ENCODE results near the gene SV2B.

Gene SV2B

GRCh38 chr15:91101608-91101920 is 1.5 kb downstream of the SV2B start:
- no peak for TF ChIP-seq CTCF (IDR thresholded peaks at IDR 0.05; ENCODE audit: insufficient read depth, low read depth, low read length, missing control alignments)
- H3K4me3 ChIP-seq (ENCODE audit: low read length), result no peak overlapping the region
- no peak for DNase-seq (ENCODE audit: low read depth)

GRCh38 chr15:91102546-91103330 is 2.7 kb downstream of the SV2B start:
- DNase-seq (ENCODE audit: low read depth), result no peak
- no peak overlapping the region for H3K4me3 ChIP-seq (ENCODE audit: low read length)
- no peak for TF ChIP-seq CTCF (IDR thresholded peaks at IDR 0.05; ENCODE audit: insufficient read depth, low read depth, low read length, missing control alignments)

DNA sequence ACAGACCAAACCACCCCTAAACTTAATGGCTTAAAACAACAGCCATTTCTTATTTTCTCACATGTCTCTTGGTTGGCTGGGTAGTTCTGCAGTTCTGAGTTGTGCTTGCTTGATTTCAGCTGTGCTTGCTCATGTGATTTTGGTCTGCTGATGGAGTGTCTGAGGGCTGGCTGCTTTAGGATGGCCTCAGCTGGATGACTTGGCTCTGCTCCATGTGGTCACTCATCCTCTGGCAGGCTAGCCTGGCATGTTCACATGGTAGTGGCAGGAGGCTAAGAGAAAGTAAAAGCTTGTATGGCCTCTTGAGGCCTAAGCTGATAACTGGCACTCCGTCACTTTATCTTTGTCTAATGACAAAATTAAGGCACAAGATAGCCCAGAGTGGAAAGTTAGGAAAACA is 4.1 kb downstream of the SV2B start:
- no peak for TF ChIP-seq CTCF (IDR thresholded peaks at IDR 0.05; ENCODE audit: insufficient read depth, low read depth, low read length, missing control alignments)
- H3K4me3 ChIP-seq (ENCODE audit: low read length), result no peak overlapping the region
- DNase-seq (ENCODE audit: low read depth), result no peak

- DNase-seq (ENCODE audit: low read depth), result no peak
- TF ChIP-seq CTCF (IDR thresholded peaks at IDR 0.05; ENCODE audit: insufficient read depth, low read depth, low read length, missing control alignments), result no peak
- H3K4me3 ChIP-seq (ENCODE audit: low read length), result no peak overlapping the region
Measured at GRCh38 chr15:91108421-91108820, 8.4 kb downstream of the SV2B start.

DNA sequence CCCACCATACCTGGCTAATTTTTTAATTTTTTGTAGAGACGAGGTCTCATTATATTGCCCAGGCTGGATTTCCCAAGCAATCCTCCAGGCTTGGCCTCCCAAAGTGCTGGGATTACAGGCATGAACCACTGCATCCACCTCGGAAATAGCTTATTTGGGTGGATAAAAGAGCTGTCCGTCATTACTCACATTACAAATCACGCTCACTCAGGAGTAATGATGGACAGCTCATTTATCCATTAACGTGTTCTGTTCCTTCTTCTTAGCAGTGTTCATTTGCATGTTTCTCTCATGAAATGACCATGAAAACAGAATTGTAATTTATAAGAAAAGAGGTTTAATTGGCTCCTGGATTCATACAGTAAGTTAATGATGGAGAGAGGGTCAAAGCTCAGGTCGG is 9.8 kb downstream of the SV2B start:
- H3K4me3 ChIP-seq (ENCODE audit: low read length), result no peak overlapping the region
- no peak for DNase-seq (ENCODE audit: low read depth)
- no peak for TF ChIP-seq CTCF (IDR thresholded peaks at IDR 0.05; ENCODE audit: insufficient read depth, low read depth, low read length, missing control alignments)

- no peak for TF ChIP-seq CTCF (IDR thresholded peaks at IDR 0.05; ENCODE audit: insufficient read depth, low read depth, low read length, missing control alignments)
- no peak overlapping the region for H3K4me3 ChIP-seq (ENCODE audit: low read length)
- DNase-seq (ENCODE audit: low read depth), result no peak
Measured at GRCh38 chr15:91110407-91110806, 10.3 kb downstream of the SV2B start.

GRCh38 chr15:91113030-91113429 is 13.0 kb downstream of the SV2B start:
- TF ChIP-seq CTCF (IDR thresholded peaks at IDR 0.05; ENCODE audit: insufficient read depth, low read depth, low read length, missing control alignments), result no peak
- no peak overlapping the region for H3K4me3 ChIP-seq (ENCODE audit: low read length)
- no peak for DNase-seq (ENCODE audit: low read depth)

Measured in epithelial cell of esophagus (primary cell).